Measurements from ENCODE around the gene TCTA.

- TF ChIP-seq CTCF (IDR thresholded peaks at IDR 0.05) (no peak), POLR2AphosphoS5 (IDR thresholded peaks at IDR 0.05; ENCODE audit: low read depth, low read length) (no peak), REST (IDR thresholded peaks at IDR 0.05; ENCODE audit: insufficient read depth in 1 of 2, low read depth in 2 of 2, low read length in 1 of 2) (no peak)
These were observed 8.3 kb upstream of the TCTA start for GRCh38 chr3:49403891-49404290.
